Calu3 (cell line): ENCODE data around the gene LSM2. TPM values are rescaled to one million over a fixed set of nuclear protein-coding genes. Genes with fewer than 3 reads are reported as not detected.
A peak's percentile ranks its signal among the peaks of the same experiment; 100 is the strongest.

Experiments used
- BruUV-seq: library from RNA; stranded (reverse); fragments of 400-500 nt; replicated peaks from 2 replicates; lab custom pipeline; 2021; lab: Mats Ljungman, UMichigan
- CTCF ChIA-PET: fragments of 300-600 bp; sonication (Branson Sonifier 250); formaldehyde crosslinking; loops from one replicate; lab custom pipeline; 2022; ENCODE audit warnings: antibody characterized with exemption; lab: Charles Lee
- DNase-seq: peaks from one replicate; pipeline ENCODE4 v3.0.0; 2022
- H3K27ac Mint-ChIP-seq: one replicate; pipeline ENCODE4 v1.8.0; 2022; ENCODE audit warnings: mixed read lengths; ENCODE audit not compliant: unreplicated experiment
- H3K27me3 Mint-ChIP-seq: one replicate; pipeline ENCODE4 v1.8.0; 2022; ENCODE audit warnings: mixed read lengths; ENCODE audit not compliant: unreplicated experiment
- H3K36me3 Mint-ChIP-seq: one replicate; pipeline ENCODE4 v1.8.0; 2022; ENCODE audit warnings: mild to moderate bottlenecking, moderate library complexity, mixed read lengths; ENCODE audit not compliant: insufficient read depth, unreplicated experiment
- H3K4me1 Mint-ChIP-seq: one replicate; pipeline ENCODE4 v1.8.0; 2022; ENCODE audit warnings: mild to moderate bottlenecking, low read depth, mixed read lengths; ENCODE audit not compliant: unreplicated experiment
- H3K4me3 Mint-ChIP-seq: one replicate; pipeline ENCODE4 v1.8.0; 2022; ENCODE audit warnings: mild to moderate bottlenecking, low read depth, moderate library complexity, mixed read lengths; ENCODE audit not compliant: unreplicated experiment
- H3K9me3 Mint-ChIP-seq: one replicate; pipeline ENCODE4 v1.8.0; 2022; ENCODE audit warnings: low read depth, mixed read lengths; ENCODE audit not compliant: unreplicated experiment
- CTCF ChIP-seq: fragments of 200-600 bp; IDR thresholded peaks from one replicate; pipeline ENCODE4 v1.8.0; 2022; ENCODE audit warnings: antibody characterized with exemption; ENCODE audit not compliant: unreplicated experiment
- intact Hi-C: fragments of 100-400 bp; cut with micrococcal nuclease; formaldehyde crosslinking; loops from one replicate; pipeline ENCODE4 v1.10.0; 2022; ENCODE audit not compliant: unreplicated experiment
- total RNA-seq: library from RNA; stranded (reverse); gene quantifications from 2 replicates; pipeline ENCODE4 v1.2.3, GENCODE V29; 2022

LSM2 gene
- total RNA-seq, 1 experiment from 2014 or later, result 144 TPM

- peak overlapping the region; percentile 99 for H3K27ac Mint-ChIP-seq
Measured at GRCh38 chr6:31837369-31838113, 30.8 kb upstream of the LSM2 start.

GRCh38 chr6:31836474-31837368 lies 30.0 kb upstream of the LSM2 start:
- no peaks in the 10 kb centered on the region for H3K9me3 Mint-ChIP-seq

More at GRCh38 chr6:31837369-31838113, 30.8 kb upstream of the LSM2 start:
- H3K9me3 Mint-ChIP-seq, result no peaks in the 10 kb centered on the region
- CTCF ChIA-PET, result interaction anchor here (0.6 to 1.6 kb wide), 5 partner anchors 10 to 198 kb away, joined by 3 to 6 read pairs (median 4); partner anchors contain the start of genes HSPA1B and NEU1
- DNase-seq, result no peak
- BruUV-seq, result no TSS peak
- H3K4me3 Mint-ChIP-seq, result peak overlapping the region; percentile 89
- no peak for TF ChIP-seq CTCF
- intact Hi-C loops, result no loop called here
- no peaks in the 10 kb centered on the region for H3K27me3 Mint-ChIP-seq
- peaks cover 45% of the 10 kb centered on the region for H3K4me1 Mint-ChIP-seq
- H3K36me3 Mint-ChIP-seq, result peaks cover 100% of the 10 kb centered on the region

GRCh38 chr6:31836047-31836473 lies 29.3 kb upstream of the LSM2 start:
- H3K36me3 Mint-ChIP-seq, result peaks cover 100% of the 10 kb centered on the region
- CTCF ChIA-PET, result interaction anchor here (0.6 to 1.5 kb wide), 8 partner anchors 9 to 909 kb away, joined by 3 to 9 read pairs (median 4); partner anchors contain the start of genes HSPA1B and MSH5
- no peaks in the 10 kb centered on the region for H3K27me3 Mint-ChIP-seq
- peak overlapping the region; percentile 99 for H3K27ac Mint-ChIP-seq
- no peak for DNase-seq
- H3K4me3 Mint-ChIP-seq, result peak overlapping the region; percentile 89
- H3K9me3 Mint-ChIP-seq, result no peaks in the 10 kb centered on the region
- BruUV-seq, result no TSS peak
- intact Hi-C loops, result no loop called here
- H3K4me1 Mint-ChIP-seq, result peaks cover 39% of the 10 kb centered on the region
- TF ChIP-seq CTCF, result no peak

More at GRCh38 chr6:31836474-31837368, 30.0 kb upstream of the LSM2 start:
- Mint-ChIP-seq H3K4me1 (peaks cover 39% of the 10 kb centered on the region), H3K4me3 (peak overlapping the region; percentile 89), H3K27ac (peak overlapping the region; percentile 99), H3K27me3 (no peaks in the 10 kb centered on the region), H3K36me3 (peaks cover 100% of the 10 kb centered on the region)
- CTCF ChIA-PET, result interaction anchor here (0.6 to 1.5 kb wide), 4 partner anchors 9 to 910 kb away, joined by 3 to 9 read pairs (median 4); partner anchors contain the start of genes HSPA1B and MSH5
- intact Hi-C loops, result no loop called here
- no peak for TF ChIP-seq CTCF
- no peak for DNase-seq
- BruUV-seq, result no TSS peak
